ENCODE results near the gene DNAJB13. TPM values are rescaled to one million over a fixed set of nuclear protein-coding genes. Genes with fewer than 3 reads are reported as not detected.

Gene DNAJB13
- total RNA-seq, 4 donors from 2014 or later, result 0.75 TPM; not detected in 3

DNA sequence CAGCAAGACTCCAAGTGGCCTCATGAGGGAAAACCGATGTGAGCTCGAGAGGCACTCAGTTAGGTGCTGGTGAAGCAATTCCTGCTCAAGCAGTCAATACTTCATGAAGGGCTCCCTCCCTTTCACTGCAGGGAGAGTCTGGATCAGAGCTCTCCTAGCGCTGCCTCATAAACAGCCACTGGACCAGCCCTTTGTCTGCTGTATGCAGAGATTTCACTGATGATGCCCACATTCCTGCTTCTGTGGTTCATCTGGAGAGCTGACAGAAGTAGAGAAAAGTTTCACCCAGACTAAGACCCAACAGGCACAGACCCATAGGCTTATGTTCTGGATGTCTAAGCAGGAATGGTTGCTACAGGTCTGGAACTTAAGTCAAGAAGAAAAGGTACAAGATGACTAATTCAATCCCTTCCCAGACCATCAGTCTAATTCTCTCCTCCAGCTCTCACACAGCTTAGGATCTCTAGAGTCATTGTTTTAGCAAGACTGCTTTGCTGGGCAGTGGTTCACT is 27.8 kb downstream of the DNAJB13 start:
- Histone ChIP-seq H3K4me3 (replicated peaks in 1 of 3) (no peak overlapping the region), H3K36me3 (peaks cover 30 to 43% of the 10 kb centered on the region in 2 donors), H3K9me3 (no peaks in the 10 kb centered on the region), H3K27ac (peak overlapping the region in 2 of 3 donors; percentile 92 to 93), H3K4me1 (peaks cover 21 to 35% of the 10 kb centered on the region in 2 donors), H3K27me3 (no peaks in the 10 kb centered on the region)
- DNase-seq, result no peak
- 79 to 93% methylated on average over 3 of the region's 3 CpGs for WGBS, 2 donors
- TF ChIP-seq POLR2A (IDR thresholded peaks at IDR 0.05), result no peak
- TF ChIP-seq, protein P1, sequence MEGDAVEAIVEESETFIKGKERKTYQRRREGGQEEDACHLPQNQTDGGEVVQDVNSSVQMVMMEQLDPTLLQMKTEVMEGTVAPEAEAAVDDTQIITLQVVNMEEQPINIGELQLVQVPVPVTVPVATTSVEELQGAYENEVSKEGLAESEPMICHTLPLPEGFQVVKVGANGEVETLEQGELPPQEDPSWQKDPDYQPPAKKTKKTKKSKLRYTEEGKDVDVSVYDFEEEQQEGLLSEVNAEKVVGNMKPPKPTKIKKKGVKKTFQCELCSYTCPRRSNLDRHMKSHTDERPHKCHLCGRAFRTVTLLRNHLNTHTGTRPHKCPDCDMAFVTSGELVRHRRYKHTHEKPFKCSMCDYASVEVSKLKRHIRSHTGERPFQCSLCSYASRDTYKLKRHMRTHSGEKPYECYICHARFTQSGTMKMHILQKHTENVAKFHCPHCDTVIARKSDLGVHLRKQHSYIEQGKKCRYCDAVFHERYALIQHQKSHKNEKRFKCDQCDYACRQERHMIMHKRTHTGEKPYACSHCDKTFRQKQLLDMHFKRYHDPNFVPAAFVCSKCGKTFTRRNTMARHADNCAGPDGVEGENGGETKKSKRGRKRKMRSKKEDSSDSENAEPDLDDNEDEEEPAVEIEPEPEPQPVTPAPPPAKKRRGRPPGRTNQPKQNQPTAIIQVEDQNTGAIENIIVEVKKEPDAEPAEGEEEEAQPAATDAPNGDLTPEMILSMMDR (IDR thresholded peaks at IDR 0.05), result no peak
- intact Hi-C loops (cut with DNase I), result no loop called here

DNA sequence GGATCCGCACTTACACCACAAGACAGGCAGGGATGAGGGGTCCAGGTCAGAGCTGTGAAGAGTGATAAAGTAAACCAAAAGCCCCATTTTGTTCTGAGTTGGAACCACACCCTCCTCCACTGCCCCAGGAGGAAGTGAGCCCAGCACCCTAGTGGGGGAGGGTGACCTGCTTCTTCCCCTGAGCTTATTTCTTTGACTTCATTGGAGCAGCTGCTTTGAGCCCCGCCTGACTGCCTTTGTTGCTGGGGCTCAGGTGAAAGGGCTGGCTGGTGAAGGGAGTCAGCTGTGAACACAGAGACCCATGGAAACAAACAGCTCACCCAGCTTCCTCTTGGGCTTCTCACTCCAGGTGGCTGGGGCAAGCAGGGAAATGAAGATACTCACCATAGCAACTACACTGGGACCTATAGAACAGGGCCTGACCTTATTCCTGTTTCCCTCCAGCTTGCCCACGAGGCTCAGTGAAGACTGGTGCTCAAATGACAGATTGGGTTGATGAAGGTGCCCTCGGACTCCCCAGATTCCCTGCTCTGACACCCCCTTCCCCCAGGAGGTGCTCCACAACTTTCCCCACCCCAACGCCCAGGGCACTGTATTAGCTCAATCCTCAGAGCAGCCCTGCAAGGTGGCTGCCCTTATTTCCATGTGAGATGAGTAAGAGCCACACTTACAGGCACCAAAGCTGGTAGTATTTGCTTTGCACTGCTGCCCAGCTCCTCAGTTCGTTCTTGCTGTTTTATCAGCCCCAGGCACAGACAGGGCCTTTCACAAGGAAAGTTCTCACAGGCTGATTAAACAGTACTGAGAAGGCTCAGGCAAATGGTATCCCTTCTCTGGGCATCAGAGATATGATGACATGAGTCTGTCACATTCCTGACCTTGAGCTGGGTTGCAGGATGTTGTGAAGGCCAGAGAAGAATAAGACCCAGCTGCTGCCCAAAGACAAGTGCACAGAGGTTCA is 29.5 kb downstream of the DNAJB13 start:
- intact Hi-C loops (cut with DNase I), result loop anchor here (5.0 kb wide), 1 partner anchor 42 kb away; no protein-coding TSS in a partner anchor
- Histone ChIP-seq H3K4me3 (replicated peaks in 1 of 3) (peak overlapping the region in 1 of 3 donors; percentile 2), H3K9me3 (no peaks in the 10 kb centered on the region), H3K36me3 (peaks cover 26 to 32% of the 10 kb centered on the region in 2 donors), H3K27ac (peak overlapping the region in 2 of 3 donors; percentile 92 to 93), H3K4me1 (peaks cover 21 to 28% of the 10 kb centered on the region in 2 donors), H3K27me3 (no peaks in the 10 kb centered on the region)
- WGBS, 2 donors, result 48 to 65% methylated on average over 6 of the region's 6 CpGs
- TF ChIP-seq, protein P1 (IDR thresholded peaks at IDR 0.05), result no peak
- peak in 1 of 2 donors; percentile 37 for TF ChIP-seq POLR2A (IDR thresholded peaks at IDR 0.05)
- peak; percentile 75 to 80 for DNase-seq

DNA sequence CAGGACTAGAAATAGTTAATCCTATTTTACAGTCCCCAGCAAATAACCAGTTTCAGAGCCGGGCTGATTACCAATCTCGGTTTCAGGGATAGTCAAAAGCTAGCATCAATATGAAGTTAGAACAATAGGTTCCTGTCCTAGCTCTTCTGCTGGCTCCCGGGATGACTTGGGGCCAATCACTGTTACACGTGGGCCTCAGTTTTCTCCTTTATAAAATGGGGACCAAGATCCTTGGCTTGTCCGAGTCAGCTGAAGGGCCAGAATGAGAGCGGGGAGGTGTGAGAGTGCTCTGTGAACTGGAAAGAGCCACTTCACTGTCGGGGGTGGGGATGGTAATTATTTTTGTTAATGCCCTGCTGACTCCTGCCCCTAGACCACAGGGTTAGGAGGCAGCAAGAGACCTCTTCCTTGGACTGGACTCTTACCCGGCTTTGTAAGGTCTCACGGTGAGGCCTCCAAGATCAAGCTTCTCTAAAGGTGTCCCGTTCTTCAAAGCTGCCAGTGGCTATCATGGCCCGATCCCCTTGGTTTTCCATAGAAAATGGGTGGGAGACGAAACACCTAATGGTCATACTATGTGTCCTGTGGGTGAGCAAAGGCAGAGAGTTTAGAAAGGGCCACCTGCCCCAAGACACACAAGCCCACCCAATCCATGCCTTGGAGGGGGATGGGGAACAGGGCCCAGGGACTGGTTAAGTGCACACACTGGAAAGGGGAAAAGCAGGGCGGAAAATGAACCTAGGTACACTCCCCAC is 30.4 kb downstream of the DNAJB13 start:
- Histone ChIP-seq H3K27ac (peak overlapping the region; percentile 83 to 93 (median 92)), H3K36me3 (peaks cover 20 to 24% of the 10 kb centered on the region in 2 donors), H3K9me3 (no peaks in the 10 kb centered on the region), H3K4me3 (replicated peaks in 1 of 3) (peak overlapping the region in 1 of 3 donors; percentile 51), H3K27me3 (no peaks in the 10 kb centered on the region), H3K4me1 (peaks cover 21 to 28% of the 10 kb centered on the region in 2 donors)
- WGBS, 2 donors, result 64 to 76% methylated on average over 12 to 13 of the region's 13 CpGs
- TF ChIP-seq POLR2A (IDR thresholded peaks at IDR 0.05), result no peak
- TF ChIP-seq, protein P1 (IDR thresholded peaks at IDR 0.05), result no peak
- intact Hi-C loops (cut with DNase I), result loop anchor here (5.0 kb wide), 1 partner anchor 41 kb away; no protein-coding TSS in a partner anchor
- peak; percentile 33 to 41 for DNase-seq

DNA sequence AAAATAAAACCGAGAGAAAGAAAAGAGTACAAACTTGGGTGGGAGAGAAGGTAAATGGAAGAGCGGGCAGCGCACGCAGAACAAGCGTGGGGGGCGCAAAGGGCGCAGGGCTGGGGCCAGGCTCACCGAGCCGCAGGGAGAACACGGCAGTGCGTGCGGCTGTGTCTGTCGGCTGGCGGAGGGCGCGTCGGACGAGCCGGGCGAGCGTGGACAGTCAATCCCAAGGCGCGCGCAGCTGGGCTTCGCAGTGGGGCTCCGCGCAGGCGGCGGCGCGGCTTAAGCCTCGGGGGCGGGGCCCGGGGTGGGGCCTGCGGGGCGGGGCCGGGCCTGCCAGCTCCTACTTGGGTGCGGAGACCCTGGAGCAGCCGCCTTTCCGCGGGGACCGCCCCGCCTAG is 31.8 kb downstream of the DNAJB13 start, which contains the start of gene UCP2:
UCP2 (minus strand) TSS at position 249 of the 395 bp plus-strand sequence. CDS start 4,465 bp downstream, outside the sequence.
- 1 to 2% methylated on average over 26 to 33 of the region's 43 CpGs for WGBS, 2 donors
- peak; percentile 18 to 82 for TF ChIP-seq POLR2A (IDR thresholded peaks at IDR 0.05)
- TF ChIP-seq, protein P1 (IDR thresholded peaks at IDR 0.05), result no peak
- Histone ChIP-seq H3K27ac (peak within 1 kb of the TSS; percentile 83 to 93 (median 92)), H3K36me3 (peaks cover 7 to 11% of the 10 kb centered on the region in 2 donors), H3K9me3 (no peaks in the 10 kb centered on the region), H3K4me3 (replicated peaks in 1 of 3) (peak within 1 kb of the TSS; percentile 18 to 76 (median 51)), H3K4me1 (peaks cover 21 to 28% of the 10 kb centered on the region in 2 donors), H3K27me3 (no peaks in the 10 kb centered on the region)
- DNase-seq, result peak; percentile 90 to 92
- intact Hi-C loops (cut with DNase I), result loop anchor here (5.0 kb wide), 1 partner anchor 40 kb away; no protein-coding TSS in a partner anchor

Data from thyroid gland (tissue), 4 donors.